Epithelial cell of esophagus (primary cell): Measurements from ENCODE around the gene ATF6.

Source experiments
- DNase-seq: peaks from one replicate; pipeline ENCODE4 v3.0.0; 2010; ENCODE audit warnings: low read depth
- H3K4me3 ChIP-seq: 2 replicates; pipeline ENCODE4 v1.5.1; 2011; ENCODE audit warnings: mild to moderate bottlenecking, low read length, control low read depth
- CTCF ChIP-seq: IDR thresholded peaks from 2 replicates; pipeline ENCODE4 v1.5.1; 2011; ENCODE audit warnings: low read depth, mild to moderate bottlenecking, low read length, control low read depth, inconsistent platforms; ENCODE audit not compliant: insufficient read depth; ENCODE audit errors: missing control alignments

ATF6 gene

GRCh38 chr1:161834967-161835550, 68.9 kb downstream of the ATF6 start:
- no peak overlapping the region for H3K4me3 ChIP-seq
- TF ChIP-seq CTCF = no peak
- DNase-seq = peak; percentile 7

DNA sequence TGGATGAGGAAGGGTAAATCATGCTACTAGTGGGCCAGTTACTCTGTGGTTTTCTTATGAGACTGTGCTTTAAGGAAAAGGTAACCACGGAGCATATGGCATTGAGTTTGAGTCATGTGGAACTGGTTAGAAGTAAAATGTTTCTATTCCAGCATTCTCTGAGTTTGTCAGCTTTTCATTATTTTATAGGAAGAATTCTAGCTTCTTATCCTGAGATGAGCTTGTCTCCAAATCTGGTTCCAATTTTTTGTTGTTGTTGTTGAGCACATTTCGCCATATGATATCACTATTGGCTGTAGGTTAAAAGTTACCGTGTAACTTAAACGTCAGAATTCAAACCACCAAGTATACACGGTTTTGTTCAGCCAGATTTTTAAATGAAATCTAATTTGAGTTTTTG, 69.9 kb downstream of the ATF6 start:
- DNase-seq = no peak
- H3K4me3 ChIP-seq = no peak overlapping the region
- TF ChIP-seq CTCF = no peak

GRCh38 chr1:161838362-161838761, 72.2 kb downstream of the ATF6 start:
- no peak for TF ChIP-seq CTCF
- H3K4me3 ChIP-seq = no peak overlapping the region
- no peak for DNase-seq

GRCh38 chr1:161838885-161839284, 72.8 kb downstream of the ATF6 start:
- no peak for TF ChIP-seq CTCF
- DNase-seq = no peak

GRCh38 chr1:161839591-161839990, 73.5 kb downstream of the ATF6 start:
- H3K4me3 ChIP-seq = no peak overlapping the region
- no peak for DNase-seq
- no peak for TF ChIP-seq CTCF

More at GRCh38 chr1:161838885-161839284, 72.8 kb downstream of the ATF6 start:
- H3K4me3 ChIP-seq = no peak overlapping the region

- TF ChIP-seq CTCF = no peak
- DNase-seq = no peak
- no peak overlapping the region for H3K4me3 ChIP-seq
These were observed 74.2 kb downstream of the ATF6 start for GRCh38 chr1:161840363-161840762.

DNA sequence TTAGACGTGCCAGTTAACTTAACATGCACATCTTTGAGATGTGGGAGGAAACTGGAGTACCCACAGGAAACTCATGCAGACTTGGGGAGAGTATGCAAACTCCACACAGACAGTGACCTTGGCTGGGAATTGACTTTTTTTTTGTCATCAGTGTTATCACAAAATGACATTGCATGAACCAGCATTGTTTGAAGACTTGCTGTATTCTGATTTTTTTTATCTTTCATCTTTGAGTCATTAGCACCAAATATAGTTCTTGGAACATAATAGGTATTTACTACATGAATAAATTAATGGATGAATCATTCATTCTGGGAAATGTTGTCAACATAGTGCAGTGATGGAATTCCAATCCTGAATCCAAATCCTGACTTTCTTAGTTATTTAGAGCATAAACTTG, 77.0 kb downstream of the ATF6 start:
- no peak overlapping the region for H3K4me3 ChIP-seq
- peak; percentile 6 for DNase-seq
- TF ChIP-seq CTCF = no peak
